KOPT-K1 (cell line): ENCODE measurements around the gene METTL5.
A peak's percentile ranks its signal among the peaks of the same experiment; 100 is the strongest.
"Not testable (repeated sequence)": the region's sequence is repeated elsewhere in the genome, so short reads cannot be mapped to it uniquely, and the experiment has no call there.

Source experiments
- H3K27ac ChIP-seq: fragments of 200-600 bp; sonication (generic); 2 replicates; pipeline ENCODE4 v1.5.1; 2016; ENCODE audit warnings: antibody characterized with exemption, mild to moderate bottlenecking, low read depth, low read length; ENCODE audit not compliant: poor library complexity, severe bottlenecking
- H3K36me3 ChIP-seq: fragments of 200-600 bp; sonication (generic); 2 replicates; pipeline ENCODE4 v1.5.1; 2017; ENCODE audit warnings: antibody characterized with exemption, mild to moderate bottlenecking, low read length, moderate library complexity; ENCODE audit not compliant: insufficient read depth
- H3K9me3 ChIP-seq: fragments of 200-600 bp; sonication (generic); 2 replicates; pipeline ENCODE4 v1.5.1; 2017; ENCODE audit warnings: antibody characterized with exemption, low read length, mild to moderate bottlenecking; ENCODE audit not compliant: insufficient read depth, poor library complexity, severe bottlenecking

METTL5 gene

GRCh38 chr2:169824373-169825333 lies at the start of gene METTL5:
Gene METTL5 (minus strand): TSS chr2:169824905. CDS start chr2:169824597, 308 bp downstream.
- H3K9me3 ChIP-seq: no peaks in the 10 kb centered on the region
- peak within 1 kb of the TSS; percentile 76 for H3K27ac ChIP-seq
- H3K36me3 ChIP-seq: peaks cover 33% of the 10 kb centered on the region

- no peak overlapping the region for H3K27ac ChIP-seq
- peaks cover 10% of the 10 kb centered on the region; the same call in 1 of the 2 replicates for H3K36me3 ChIP-seq
- no peaks in the 10 kb centered on the region for H3K9me3 ChIP-seq
Measured at GRCh38 chr2:169871994-169872393, 47.3 kb upstream of the METTL5 start.

- not testable (repeated sequence) for H3K9me3 ChIP-seq, H3K27ac ChIP-seq, H3K36me3 ChIP-seq
Measured at GRCh38 chr2:169871369-169871768, 46.7 kb upstream of the METTL5 start.

- Histone ChIP-seq H3K27ac (no peak overlapping the region), H3K36me3 (no peaks in the 10 kb centered on the region), H3K9me3 (no peaks in the 10 kb centered on the region)
Measured at GRCh38 chr2:169868951-169869350, 44.2 kb upstream of the METTL5 start.

- no peaks in the 10 kb centered on the region for H3K9me3 ChIP-seq
- H3K27ac ChIP-seq: no peak overlapping the region
- H3K36me3 ChIP-seq: no peaks in the 10 kb centered on the region
Measured at GRCh38 chr2:169867579-169867978, 42.9 kb upstream of the METTL5 start.

GRCh38 chr2:169866230-169866629 lies 41.5 kb upstream of the METTL5 start:
- H3K27ac ChIP-seq, H3K9me3 ChIP-seq, H3K36me3 ChIP-seq: not testable (repeated sequence)

- no peaks in the 10 kb centered on the region for H3K9me3 ChIP-seq
- H3K36me3 ChIP-seq: no peaks in the 10 kb centered on the region
- H3K27ac ChIP-seq: no peak overlapping the region
Measured at GRCh38 chr2:169865492-169865891, 40.8 kb upstream of the METTL5 start.

- H3K9me3 ChIP-seq: no peaks in the 10 kb centered on the region
- no peaks in the 10 kb centered on the region for H3K36me3 ChIP-seq
- no peak overlapping the region for H3K27ac ChIP-seq
Measured at GRCh38 chr2:169862816-169863215, 38.1 kb upstream of the METTL5 start.

GRCh38 chr2:169860149-169860548 lies 35.4 kb upstream of the METTL5 start:
- Histone ChIP-seq H3K27ac (no peak overlapping the region), H3K36me3 (no peaks in the 10 kb centered on the region), H3K9me3 (no peaks in the 10 kb centered on the region)

- Histone ChIP-seq H3K9me3 (no peaks in the 10 kb centered on the region), H3K36me3 (no peaks in the 10 kb centered on the region), H3K27ac (no peak overlapping the region)
Measured at GRCh38 chr2:169859423-169859822, 34.7 kb upstream of the METTL5 start.

- not testable (repeated sequence) for H3K27ac ChIP-seq, H3K9me3 ChIP-seq, H3K36me3 ChIP-seq
Measured at GRCh38 chr2:169855281-169856258, 30.9 kb upstream of the METTL5 start.

- H3K27ac ChIP-seq: no peak overlapping the region
- H3K36me3 ChIP-seq: no peaks in the 10 kb centered on the region
- H3K9me3 ChIP-seq: peaks cover 10% of the 10 kb centered on the region
Measured at GRCh38 chr2:169853041-169853668, 28.4 kb upstream of the METTL5 start.

GRCh38 chr2:169849710-169850109 lies 25.0 kb upstream of the METTL5 start:
- peaks cover 10% of the 10 kb centered on the region for H3K9me3 ChIP-seq
- no peaks in the 10 kb centered on the region for H3K36me3 ChIP-seq
- H3K27ac ChIP-seq: no peak overlapping the region

- H3K9me3 ChIP-seq, H3K36me3 ChIP-seq, H3K27ac ChIP-seq: not testable (repeated sequence)
Measured at GRCh38 chr2:169848959-169849693, 24.4 kb upstream of the METTL5 start.
